ENCODE data around the gene CPA5.
"Not testable (repeated sequence)": the region's sequence is repeated elsewhere in the genome, so short reads cannot be mapped to it uniquely, and the experiment has no call there.

The CPA5 gene

GRCh38 chr7:130361681-130362080, 17.1 kb downstream of the CPA5 start:
- DNase-seq: no peak

GRCh38 chr7:130362251-130362816, 17.7 kb downstream of the CPA5 start:
- no peak for DNase-seq

- no peak for DNase-seq
Observed at GRCh38 chr7:130363026-130363847, 18.6 kb downstream of the CPA5 start.

- DNase-seq: no peak
Observed at GRCh38 chr7:130364451-130364850, 19.8 kb downstream of the CPA5 start.

- DNase-seq: no peak
Observed at GRCh38 chr7:130365088-130365487, 20.5 kb downstream of the CPA5 start.

GRCh38 chr7:130365511-130366441, 21.2 kb downstream of the CPA5 start:
- DNase-seq: no peak

- no peak for DNase-seq
Observed at GRCh38 chr7:130366564-130366963, 21.9 kb downstream of the CPA5 start.

GRCh38 chr7:130367088-130367755, 22.6 kb downstream of the CPA5 start:
- peak; percentile 31 for DNase-seq

- DNase-seq: no peak
Observed at GRCh38 chr7:130367836-130368746, 23.5 kb downstream of the CPA5 start.

GRCh38 chr7:130369110-130369711, 24.6 kb downstream of the CPA5 start:
- DNase-seq: no peak

GRCh38 chr7:130369831-130370550, 25.4 kb downstream of the CPA5 start:
- no peak for DNase-seq

- no peak for DNase-seq
Observed at GRCh38 chr7:130371046-130371445, 26.4 kb downstream of the CPA5 start.

- DNase-seq: no peak
Observed at GRCh38 chr7:130372402-130373165, 28.0 kb downstream of the CPA5 start.

GRCh38 chr7:130374507-130374906, 29.9 kb downstream of the CPA5 start:
- no peak for DNase-seq

- DNase-seq: not testable (repeated sequence)
Observed at GRCh38 chr7:130376461-130376860, 31.8 kb downstream of the CPA5 start.

GRCh38 chr7:130377178-130377577, 32.6 kb downstream of the CPA5 start:
- DNase-seq: no peak

- no peak for DNase-seq
Observed at GRCh38 chr7:130379019-130379418, 34.4 kb downstream of the CPA5 start.

- DNase-seq: no peak
Observed at GRCh38 chr7:130379532-130379920, 34.9 kb downstream of the CPA5 start.

- DNase-seq: no peak
Observed at GRCh38 chr7:130379921-130380860, 35.6 kb downstream of the CPA5 start, which contains the start of gene CPA1. Gene CPA1 (plus strand): TSS chr7:130380494. CDS start chr7:130380521, 27 bp downstream.

Data from CD4-positive, alpha-beta T cell treated with Interleukin-4 for 4 hours (primary cell).